HepG2 (cell line): ENCODE results near the gene TMEM238. TPM values are rescaled to one million over a fixed set of nuclear protein-coding genes. Genes with fewer than 3 reads are reported as not detected.

Experiments used
- ARHGAP35 ChIP-seq: sonication (generic); formaldehyde crosslinking; IDR thresholded peaks from 2 replicates; pipeline ENCODE4 v1.9.0; 2022; ENCODE audit warnings: mild to moderate bottlenecking, inconsistent platforms, moderate library complexity, missing genetic modification reagents, borderline replicate concordance
- ARID4A ChIP-seq: sonication (generic); formaldehyde crosslinking; IDR thresholded peaks from 2 replicates; pipeline ENCODE4 v1.5.0; 2020; ENCODE audit warnings: mild to moderate bottlenecking, missing genetic modification reagents, borderline replicate concordance
- ATF5 ChIP-seq: sonication (generic); formaldehyde crosslinking; IDR thresholded peaks from 2 replicates; pipeline ENCODE4 v1.4.0; 2020; ENCODE audit warnings: mild to moderate bottlenecking, low read depth, missing genetic modification reagents
- MXD3 ChIP-seq: IDR thresholded peaks from 2 replicates; pipeline ENCODE4 v1.6.1; 2016; ENCODE audit warnings: mild to moderate bottlenecking, missing biosample characterization, missing genetic modification reagents
- MYC ChIP-seq: sonication (generic); formaldehyde crosslinking; IDR thresholded peaks from 2 replicates; pipeline ENCODE4 v1.9.0; 2021; ENCODE audit warnings: missing genetic modification reagents, borderline replicate concordance
- NFKB2 ChIP-seq: sonication (generic); formaldehyde crosslinking; IDR thresholded peaks from 2 replicates; pipeline ENCODE4 v1.4.0; 2020; ENCODE audit warnings: missing genetic modification reagents, borderline replicate concordance
- NFKBIZ ChIP-seq: IDR thresholded peaks from 2 replicates; pipeline ENCODE4 v1.6.1; 2018; ENCODE audit warnings: missing genetic modification reagents, missing compliant biosample characterization
- NR3C1 ChIP-seq: sonication (generic); formaldehyde crosslinking; IDR thresholded peaks from 2 replicates; pipeline ENCODE4 v1.4.0; 2020; ENCODE audit warnings: missing genetic modification reagents
- POGZ ChIP-seq: sonication (generic); formaldehyde crosslinking; IDR thresholded peaks from 2 replicates; pipeline ENCODE4 v1.4.0; 2020; ENCODE audit warnings: mild to moderate bottlenecking, missing genetic modification reagents
- SRY ChIP-seq: sonication (generic); formaldehyde crosslinking; IDR thresholded peaks from 2 replicates; pipeline ENCODE4 v1.8.0; 2022; ENCODE audit warnings: mild to moderate bottlenecking, missing genetic modification reagents
- ZBTB34 ChIP-seq: sonication (generic); formaldehyde crosslinking; IDR thresholded peaks from 2 replicates; pipeline ENCODE4 v1.8.0; 2022; ENCODE audit warnings: mild to moderate bottlenecking, missing genetic modification reagents
- ZBTB42 ChIP-seq: sonication (generic); formaldehyde crosslinking; IDR thresholded peaks from 2 replicates; pipeline ENCODE4 v1.5.0; 2020; ENCODE audit warnings: mild to moderate bottlenecking, missing genetic modification reagents
- ZBTB49 ChIP-seq: sonication (generic); formaldehyde crosslinking; IDR thresholded peaks from 2 replicates; pipeline ENCODE4 v1.4.0; 2020; ENCODE audit warnings: missing genetic modification reagents, borderline replicate concordance
- ZMAT5 ChIP-seq: sonication (generic); formaldehyde crosslinking; IDR thresholded peaks from 2 replicates; pipeline ENCODE4 v1.5.0; 2020; ENCODE audit warnings: mild to moderate bottlenecking, low read depth, missing genetic modification reagents, borderline replicate concordance
- ZNF3 ChIP-seq: IDR thresholded peaks from 2 replicates; pipeline ENCODE4 v1.7.0; 2017; ENCODE audit warnings: inconsistent platforms
- ZNF572 ChIP-seq: sonication (generic); formaldehyde crosslinking; IDR thresholded peaks from 2 replicates; pipeline ENCODE4 v1.5.1; 2020; ENCODE audit warnings: mild to moderate bottlenecking, missing genetic modification reagents
- ZNF878 ChIP-seq: sonication (generic); formaldehyde crosslinking; IDR thresholded peaks from 2 replicates; pipeline ENCODE4 v1.8.1; 2023; ENCODE audit warnings: mild to moderate bottlenecking, missing genetic modification reagents, moderate library complexity
- ZNF883 ChIP-seq: sonication (generic); formaldehyde crosslinking; IDR thresholded peaks from 2 replicates; pipeline ENCODE4 v1.5.1; 2020; ENCODE audit warnings: mild to moderate bottlenecking, missing genetic modification reagents; ENCODE audit errors: not compliant biosample characterization
- polyA plus RNA-seq, 8 experiments: library from polyadenylated mRNA; depleted of rRNA in 3 of 8; stranded (reverse) in 7 of 8; unstranded in 1 of 8; fragments of >200 nt; fragmentation: Illumina TruSeq in 4 of 8; extraction: Trizol in 4 of 8; gene quantifications; 2 replicates each; pipeline versions ENCODE4 v1.2.1 to v1.2.3, GENCODE V29; 2011 to 2016; ENCODE audit warnings: low read depth in 4 of 8, missing spikeins in 1 of 8, mixed read lengths in 1 of 8; ENCODE audit not compliant: insufficient read depth in 1 of 8
- total RNA-seq, 5 experiments: library from RNA; depleted of rRNA; stranded (reverse); fragments of >200 nt; fragmentation: Illumina TruSeq; extraction: Trizol; gene quantifications; 2 replicates each; pipeline ENCODE4 v1.2.3, GENCODE V29; 2016; ENCODE audit warnings: low read depth in 1 of 5

Gene TMEM238
- total and polyA plus RNA-seq, 2 of the 13 experiments (the other 11 are each of a cell fraction or from before 2014, with no cell fraction given): not detected

GRCh38 chr19:55407800-55408532 lies 23.9 kb upstream of the TMEM238 start (continued):
- 0 out of 2 replicates have a peak, but pooled peaks have one; percentile 59 for TF ChIP-seq ATF5
- peak; percentile 75; the same call in 1 of the 2 replicates for TF ChIP-seq ZNF878
- no peak for TF ChIP-seq ZBTB42 (CRISPR knock-in tag)
- TF ChIP-seq NR3C1 (CRISPR knock-in tag): no peak
- TF ChIP-seq MYC: peak; percentile 80; the same call in 1 of the 2 replicates
- TF ChIP-seq ARID4A (CRISPR knock-in tag): peak; percentile 50; the same call in 1 of the 2 replicates
- no peak for TF ChIP-seq ZMAT5 (CRISPR knock-in tag)
- 0 out of 2 replicates have a peak, but pooled peaks have one; percentile 35 for TF ChIP-seq NFKBIZ (CRISPR knock-in tag)
- TF ChIP-seq ZNF572 (CRISPR knock-in tag): no peak
- no peak for TF ChIP-seq ZNF883 (CRISPR knock-in tag)
- no peak for TF ChIP-seq MXD3 (CRISPR knock-in tag)
- no peak for TF ChIP-seq ZBTB49 (CRISPR knock-in tag)
- peak; percentile 36; the same call in 1 of the 2 replicates for TF ChIP-seq NFKB2 (CRISPR knock-in tag)
- peak; percentile 37; the same call in 1 of the 2 replicates for TF ChIP-seq SRY (CRISPR knock-in tag)
- no peak for TF ChIP-seq ZNF3
- 0 out of 2 replicates have a peak, but pooled peaks have one; percentile 54 for TF ChIP-seq ARHGAP35 (CRISPR knock-in tag)
- TF ChIP-seq POGZ (CRISPR knock-in tag): peak; percentile 74
- no peak for TF ChIP-seq ZBTB34
